GM18870 (cell line): ENCODE results near the gene SLC23A3.

ENCODE experiments used
- ATAC-seq: cut with Tn5 transposase; IDR thresholded peaks from one replicate; pipeline ENCODE4 v1.9.1; 2021; ENCODE audit warnings: moderate library complexity; ENCODE audit not compliant: unreplicated experiment

Gene SLC23A3

DNA sequence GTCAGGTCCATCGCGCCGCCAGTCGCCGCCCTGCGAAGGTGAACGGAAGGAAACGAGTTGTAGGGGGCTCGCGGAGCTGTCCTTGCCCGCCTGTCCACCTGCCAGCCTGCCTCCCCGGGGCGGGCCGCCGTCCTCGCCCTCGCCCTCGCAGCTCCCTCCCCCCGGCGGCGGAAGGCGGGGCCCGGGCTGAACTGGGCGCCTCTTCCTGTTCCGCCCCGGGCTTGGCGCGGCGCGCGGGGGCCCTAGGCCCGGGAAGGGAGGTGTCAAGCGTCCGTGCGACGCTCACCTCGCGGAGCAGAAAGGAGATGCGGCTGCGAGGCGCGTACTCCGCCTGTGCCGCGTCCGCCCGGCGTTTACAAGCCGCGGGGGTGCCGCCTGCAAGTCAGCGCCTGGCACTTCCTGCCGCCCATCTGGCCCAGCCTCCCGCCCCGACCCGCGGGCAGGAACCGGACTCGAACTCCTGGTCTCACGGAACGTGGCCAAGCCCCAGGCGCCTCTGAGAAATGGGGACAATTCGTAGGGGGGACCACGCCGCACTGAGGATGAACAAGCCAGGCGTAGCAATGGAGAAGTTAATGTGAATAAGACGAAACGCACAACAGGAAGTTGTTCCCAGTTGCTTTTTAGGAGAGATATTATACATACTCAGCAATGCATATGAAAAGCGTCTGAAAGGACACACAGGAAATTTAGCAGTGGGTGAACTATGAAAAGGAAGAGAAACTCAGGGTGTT, 7.2 kb upstream of the SLC23A3 start, which contains the start of gene CNPPD1:
Gene CNPPD1 (minus strand): TSS at position 108 of the 734 bp plus-strand sequence. CDS start 97 bp downstream, at position 11.
- ATAC-seq: peak; percentile 43

DNA sequence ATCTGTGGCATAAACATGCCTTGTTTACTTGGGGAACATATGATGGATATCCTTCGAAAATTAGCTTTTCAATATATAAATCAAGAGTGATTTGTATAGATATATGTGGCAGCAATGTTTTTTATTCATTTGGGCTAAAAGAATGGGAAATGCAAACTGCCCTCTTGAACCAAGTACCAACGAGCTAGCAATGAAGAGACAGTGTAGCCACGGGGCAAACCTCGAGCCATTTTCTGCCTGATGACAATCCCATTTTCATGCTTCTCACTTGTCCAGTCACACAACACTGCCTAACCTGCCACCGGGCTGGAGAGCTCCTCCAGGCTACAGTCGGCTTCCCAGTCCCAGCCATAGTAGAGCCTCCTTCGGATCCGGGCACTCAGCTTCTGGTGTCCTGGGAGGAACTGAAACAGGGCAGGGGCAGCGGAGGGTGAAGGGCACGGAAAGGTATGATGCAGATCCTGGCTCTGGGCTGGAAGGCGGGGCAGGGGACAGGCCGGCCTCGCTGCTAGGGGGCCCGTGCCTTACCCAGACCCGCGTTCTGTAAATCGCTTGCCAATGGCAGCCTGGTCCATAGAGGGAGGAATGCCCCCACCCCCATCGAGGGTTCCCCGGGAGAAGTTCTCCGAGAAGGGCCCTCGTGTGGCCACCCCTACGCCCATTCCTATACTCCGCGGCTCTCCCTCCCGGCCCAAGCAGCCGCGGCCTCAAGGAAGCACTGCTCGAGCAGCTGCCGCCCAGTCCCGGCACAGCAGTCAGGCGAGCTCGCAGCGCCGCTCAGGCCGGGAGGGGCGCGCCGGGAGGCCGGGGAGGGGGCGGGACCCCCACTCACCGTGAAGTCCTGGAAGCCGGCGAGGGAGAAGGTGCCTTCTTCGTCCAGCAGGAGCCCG, 6.3 kb upstream of the SLC23A3 start:
- ATAC-seq: peak; percentile 22

DNA sequence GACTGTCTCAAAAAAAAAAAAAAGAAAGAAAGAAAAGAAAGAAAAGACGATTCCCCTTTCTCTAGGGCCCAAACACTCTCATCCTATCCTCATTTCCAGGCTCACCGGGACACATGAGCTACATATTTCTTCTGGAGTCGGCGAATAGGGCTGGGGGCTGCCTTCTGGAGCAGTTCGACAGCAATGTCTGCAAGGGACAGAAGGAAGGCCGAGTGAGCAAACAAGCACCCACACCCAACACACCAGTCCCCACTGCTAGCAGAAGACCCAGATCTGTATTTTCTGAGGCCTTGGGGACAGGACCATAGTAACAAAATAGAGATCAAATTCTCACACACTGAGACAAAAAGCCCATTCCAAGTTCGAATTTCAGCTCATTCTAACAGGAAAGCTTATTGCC, 5.7 kb upstream of the SLC23A3 start:
- no peak for ATAC-seq

DNA sequence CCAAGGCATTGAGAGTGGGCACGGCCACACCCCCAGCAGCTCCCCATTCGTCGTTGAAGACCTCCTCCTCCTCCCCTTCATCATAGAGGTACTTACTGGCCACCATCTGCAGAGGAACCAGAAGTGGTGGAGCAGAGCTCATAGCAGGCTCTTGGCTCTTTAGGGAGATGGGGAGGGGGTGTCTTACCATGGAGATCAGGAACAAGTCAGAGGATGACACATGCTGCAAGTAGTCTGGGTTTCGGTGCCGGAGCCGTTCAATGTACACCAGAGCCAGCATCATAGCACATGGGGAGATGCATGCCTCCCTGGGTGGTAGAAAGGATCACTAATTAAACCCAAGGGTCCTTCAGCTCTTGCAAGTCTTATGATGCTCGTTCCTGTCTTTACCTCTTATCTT, 5.0 kb upstream of the SLC23A3 start:
- no peak for ATAC-seq

DNA sequence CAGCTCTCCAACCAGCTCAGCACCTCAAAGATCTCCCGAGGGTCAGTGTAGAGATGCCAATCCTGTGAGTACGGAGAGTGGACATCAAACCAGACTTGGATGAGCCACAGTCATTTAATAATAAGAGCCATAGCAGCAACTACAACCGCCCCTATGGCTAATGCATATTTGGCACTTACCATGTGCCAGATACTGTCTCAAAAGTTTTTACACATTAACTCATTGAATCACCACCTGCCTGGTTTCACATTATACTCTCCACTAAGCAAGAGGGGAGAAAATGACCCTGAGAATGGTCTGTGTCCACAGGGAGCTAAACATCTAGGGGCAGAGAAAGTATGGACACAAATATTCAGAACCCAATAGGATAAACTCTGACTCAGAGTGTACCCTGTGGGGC, 4.3 kb upstream of the SLC23A3 start:
- ATAC-seq: no peak

DNA sequence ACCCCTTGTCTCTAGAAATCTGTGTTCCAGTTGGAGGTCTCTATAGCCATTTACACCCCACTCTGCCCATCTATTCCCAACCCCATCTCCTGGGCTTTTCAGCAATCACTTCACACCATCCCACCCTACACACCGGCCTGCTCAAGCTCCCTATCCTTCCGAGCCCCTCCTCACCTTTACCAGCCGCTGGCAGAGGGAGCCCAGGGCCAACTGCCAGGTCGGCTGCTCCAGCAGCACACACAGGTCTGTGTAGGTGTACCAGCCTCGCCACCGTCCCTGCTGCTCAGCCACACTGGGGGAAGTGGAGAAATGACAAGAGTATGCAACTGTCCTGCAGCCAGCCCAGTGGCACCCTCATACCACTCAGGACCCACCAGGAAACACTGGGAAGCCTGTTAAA, 3.3 kb upstream of the SLC23A3 start:
- no peak for ATAC-seq

DNA sequence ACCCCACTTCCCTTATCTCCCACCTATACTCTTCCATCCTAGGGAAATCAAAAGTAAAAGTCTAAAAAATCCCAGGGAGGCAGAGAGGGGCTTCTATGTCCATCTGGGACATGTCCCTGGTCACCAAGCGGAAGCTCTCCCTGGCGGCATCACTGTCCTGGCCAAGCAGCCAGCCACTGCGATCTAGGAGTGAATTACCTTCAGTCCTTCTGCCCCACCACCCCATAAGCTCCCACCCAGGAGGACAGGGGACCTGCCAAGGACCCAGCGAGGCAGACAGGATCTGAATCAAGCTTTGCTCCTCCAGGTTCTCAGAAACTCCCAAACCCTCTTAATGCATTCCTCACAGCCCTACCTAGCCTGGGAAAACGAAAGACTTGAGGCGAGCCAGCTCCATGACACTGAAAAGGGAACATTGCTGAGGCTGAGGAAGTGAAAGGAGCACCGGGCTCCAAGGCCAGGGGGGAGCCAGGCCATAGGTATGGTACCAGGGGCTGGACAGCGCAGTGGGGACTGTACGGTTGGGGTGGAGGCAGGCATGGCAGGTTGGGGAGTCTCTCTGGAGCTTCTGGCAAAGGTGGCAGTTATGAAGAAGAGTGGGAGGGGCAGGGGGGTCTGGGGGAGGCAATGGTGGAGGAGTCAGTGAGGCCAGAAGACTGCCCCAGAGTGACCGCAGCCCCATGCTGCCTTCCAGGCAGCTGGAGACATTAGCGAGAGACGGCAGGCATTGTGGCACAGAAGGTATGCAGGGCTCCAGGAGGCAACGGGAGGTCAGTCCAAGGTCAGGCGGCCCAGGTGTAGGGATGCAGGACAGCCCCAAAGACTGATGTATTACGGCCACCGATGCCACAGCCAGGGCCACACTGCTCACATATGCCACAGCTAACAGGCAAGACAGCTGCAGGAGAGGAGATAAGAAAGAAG, 2.7 kb upstream of the SLC23A3 start:
- no peak for ATAC-seq

DNA sequence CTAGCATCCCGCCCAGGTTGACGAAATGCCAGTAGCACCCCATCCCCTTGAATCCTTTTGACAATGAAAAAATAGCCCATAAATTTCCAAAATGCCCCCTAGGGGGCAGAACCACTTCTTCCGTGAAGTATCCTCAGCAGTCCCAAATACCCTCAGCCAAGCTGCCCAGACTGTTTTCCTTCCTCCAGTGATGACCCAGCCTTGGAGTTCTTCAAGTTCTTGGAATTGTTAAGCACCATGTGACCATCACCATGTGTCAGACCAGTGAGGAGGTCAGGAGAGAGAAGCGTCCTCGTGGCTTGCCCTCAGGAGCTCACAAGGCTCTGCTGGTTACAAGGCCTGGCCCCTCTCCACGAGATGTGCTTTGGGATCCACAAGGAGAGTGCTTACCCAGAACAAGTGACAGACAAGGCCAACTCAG, 1.4 kb upstream of the SLC23A3 start:
- ATAC-seq: no peak

DNA sequence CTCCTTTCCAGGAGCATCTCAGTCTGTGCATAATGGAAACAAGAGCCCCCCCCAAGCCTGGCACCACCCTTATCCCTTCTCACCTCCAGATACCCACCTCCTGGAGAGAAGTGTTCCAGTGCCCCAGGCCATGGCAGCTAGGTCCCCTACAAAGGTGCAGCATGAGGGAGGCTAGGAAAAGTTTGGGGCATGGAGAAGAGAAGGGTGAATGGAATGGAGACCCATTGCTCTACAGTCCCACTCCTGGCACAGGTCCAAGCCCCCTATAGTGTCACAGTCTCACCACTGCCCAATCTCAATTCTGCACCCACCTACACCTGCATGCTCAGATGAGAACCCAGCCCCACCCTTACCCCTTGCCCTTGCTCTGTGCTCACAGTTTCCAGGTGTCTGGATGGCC, 897 bp downstream of the SLC23A3 start:
- no peak for ATAC-seq

DNA sequence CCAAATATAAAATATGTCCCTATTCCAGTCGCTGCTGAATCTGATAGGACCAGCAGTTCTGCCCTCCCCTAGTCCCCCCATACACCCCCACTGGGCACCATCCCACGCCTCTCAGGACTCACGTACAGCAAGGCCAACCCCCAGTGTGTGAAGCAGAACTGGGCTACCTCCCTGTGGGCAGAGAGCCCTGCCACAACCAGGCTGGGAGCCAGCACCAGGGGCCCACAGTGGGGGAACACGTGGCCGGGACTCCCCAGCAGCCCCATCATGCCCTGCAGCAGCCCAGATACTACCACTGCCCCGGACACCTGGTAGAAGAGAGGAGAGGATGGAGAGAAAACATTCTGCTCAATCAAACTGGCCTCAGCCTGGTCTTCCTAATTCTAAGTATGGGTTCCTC, 1.3 kb downstream of the SLC23A3 start:
- ATAC-seq: no peak

DNA sequence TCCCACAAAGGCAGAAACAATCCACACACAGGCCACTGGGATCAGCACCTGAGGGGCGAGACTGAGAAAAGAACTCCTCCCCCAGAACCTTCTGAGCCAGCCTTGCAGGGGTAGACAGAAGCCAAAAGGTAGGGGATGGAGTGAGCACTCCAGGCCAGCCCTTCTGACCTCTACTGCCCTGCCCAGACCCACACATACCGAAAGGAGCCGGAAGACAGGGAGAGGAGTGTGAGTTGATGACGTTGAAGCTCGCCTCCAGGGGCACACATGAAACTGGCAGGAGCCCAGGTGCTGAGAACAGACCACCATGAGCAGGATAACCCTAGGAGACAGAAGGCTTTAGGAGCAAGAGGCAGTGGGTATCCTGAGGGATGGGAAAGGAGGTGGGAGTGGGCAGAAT, 1.8 kb downstream of the SLC23A3 start:
- no peak for ATAC-seq

DNA sequence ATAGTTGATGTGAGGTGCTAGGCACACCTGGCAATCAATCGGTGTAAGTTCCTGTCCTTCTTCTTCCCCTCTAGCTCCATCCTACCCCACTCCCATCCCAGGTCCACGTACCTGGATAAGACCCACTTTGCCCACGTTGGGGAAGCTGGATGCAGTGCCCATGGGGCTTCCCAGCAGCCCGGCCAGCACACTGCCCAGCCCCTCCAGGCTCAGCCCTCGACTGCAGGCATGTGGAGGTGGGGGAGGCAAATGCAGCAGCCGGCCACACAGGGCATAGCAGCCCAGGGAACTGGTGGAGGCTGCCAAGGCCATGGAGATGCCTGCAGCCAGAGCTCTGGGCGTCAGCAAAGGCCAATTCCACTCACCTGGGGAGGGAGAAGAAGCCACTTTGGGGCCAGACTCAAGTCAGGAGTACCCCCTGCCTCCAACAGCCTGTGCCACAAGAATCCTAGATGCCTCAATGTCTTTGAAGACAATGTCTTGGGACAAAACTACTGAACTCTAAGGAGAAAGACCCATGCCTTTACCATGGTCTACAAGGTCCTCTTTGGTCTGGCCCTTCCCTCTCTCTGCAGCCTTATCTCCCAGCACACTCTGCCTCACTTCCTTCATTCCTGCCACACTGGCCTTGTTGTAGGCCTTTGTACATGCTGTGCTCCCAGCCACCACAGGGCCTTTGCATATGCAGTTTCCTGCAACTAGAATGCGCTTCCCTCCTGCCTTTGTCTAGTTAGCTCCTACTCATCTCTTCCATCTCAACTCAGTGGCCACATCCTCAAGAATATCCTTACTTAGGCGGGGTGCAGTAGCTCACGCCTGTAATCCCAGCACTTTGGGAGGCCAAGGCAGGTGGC, 4.5 kb downstream of the SLC23A3 start:
- no peak for ATAC-seq

DNA sequence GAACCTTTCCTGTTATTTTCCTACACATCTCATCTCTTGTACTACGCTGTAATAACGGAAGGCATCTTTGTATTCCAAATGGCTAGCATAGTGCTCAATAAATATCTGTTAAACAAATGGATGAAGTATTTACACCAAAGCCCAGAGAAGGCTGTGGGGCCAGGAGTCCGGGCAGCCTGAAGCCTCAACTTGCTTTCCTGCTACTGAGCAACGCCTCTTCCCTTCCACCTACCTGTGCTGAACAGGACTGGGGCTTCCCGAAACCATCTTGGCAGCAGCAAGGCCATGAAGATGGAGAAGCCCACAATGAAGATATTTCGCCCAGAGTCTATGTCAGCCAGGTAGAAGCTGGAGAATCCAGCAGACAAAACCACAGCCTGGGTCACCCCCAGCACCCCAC, 6.7 kb downstream of the SLC23A3 start:
- ATAC-seq: no peak

DNA sequence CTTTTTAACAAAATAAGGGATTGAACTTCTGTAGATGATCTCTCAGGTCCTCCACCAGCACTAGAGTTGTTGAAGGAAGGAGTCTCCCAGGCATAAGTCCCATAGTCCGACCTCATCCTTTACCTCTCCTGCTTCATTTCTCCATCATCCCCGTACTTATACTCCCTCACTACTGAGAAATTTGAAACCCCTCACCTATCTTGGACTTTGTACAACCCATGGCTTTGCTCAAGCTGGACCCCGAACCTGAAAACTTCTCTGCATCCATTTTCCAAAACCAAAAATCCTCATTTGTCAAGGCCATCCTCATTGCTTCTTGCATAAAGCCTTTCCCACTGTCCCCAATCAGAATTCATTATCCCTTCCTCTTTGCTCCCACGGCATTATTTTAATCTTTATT, 8.7 kb downstream of the SLC23A3 start:
- ATAC-seq: no peak

DNA sequence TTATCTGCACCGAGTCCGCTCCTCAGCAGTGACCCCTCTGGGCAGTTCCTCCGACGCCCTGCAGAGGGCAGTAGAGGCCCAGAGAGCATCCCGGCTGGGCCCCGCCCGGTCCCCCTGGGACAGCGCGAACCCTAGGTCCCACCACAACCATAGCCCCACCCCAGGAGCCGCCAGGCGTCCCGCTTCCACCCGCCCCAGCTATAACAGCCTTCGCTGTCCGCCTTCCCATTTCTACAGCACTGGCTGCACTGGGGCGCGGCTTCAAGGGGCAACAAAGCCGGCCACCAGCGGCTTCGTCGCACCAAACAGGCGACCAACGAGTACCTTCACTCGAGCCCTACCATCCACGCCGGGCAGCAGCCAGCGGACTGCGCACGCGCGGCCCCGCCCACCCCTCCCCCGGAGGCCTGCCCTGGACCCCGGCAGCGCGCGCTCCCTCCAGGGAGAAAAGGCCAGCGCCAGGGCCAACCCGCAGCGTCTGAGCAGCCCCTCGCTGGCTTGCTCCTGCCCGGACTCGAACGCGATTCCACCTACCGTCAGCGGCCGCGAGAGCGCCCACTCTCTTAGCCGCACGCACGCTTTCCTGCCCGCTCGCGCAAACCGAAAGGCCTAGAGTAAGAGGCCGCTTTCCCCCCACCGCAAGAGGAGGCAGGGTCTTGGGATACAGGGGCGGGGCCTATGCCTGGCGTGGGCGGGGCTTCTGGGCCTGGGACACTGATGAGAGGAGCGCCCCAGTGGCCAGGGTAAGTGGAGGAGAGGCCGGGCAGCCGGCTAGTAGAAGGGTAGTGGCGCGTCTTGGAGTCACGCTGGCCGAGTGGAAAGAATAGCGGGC, 9.4 kb downstream of the SLC23A3 start, which contains the start of gene NHEJ1:
Gene NHEJ1 (minus strand): TSS at position 630 of the 832 bp plus-strand sequence. CDS start 2,453 bp downstream, outside the sequence.
- ATAC-seq: peak; percentile 80

DNA sequence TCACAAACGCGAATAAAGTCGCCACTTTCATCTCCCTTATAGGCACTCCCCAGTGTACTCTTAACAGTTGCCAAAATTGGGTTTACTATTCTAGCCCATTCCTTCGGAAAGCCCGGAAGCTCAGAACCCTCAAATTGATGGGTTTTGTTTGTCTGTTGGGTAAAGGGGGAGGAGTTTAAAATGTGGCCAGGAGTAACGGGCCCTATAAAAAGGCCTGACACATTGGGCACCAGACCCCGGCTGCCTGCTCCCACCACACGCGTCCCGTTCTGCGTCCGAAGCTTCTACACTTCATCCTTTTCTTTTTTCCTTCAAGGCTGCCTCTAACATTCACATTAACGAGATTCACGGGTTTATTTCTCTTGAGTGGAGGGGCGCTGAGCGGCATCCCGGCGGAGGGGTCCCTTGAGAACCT, 10.1 kb downstream of the SLC23A3 start:
- ATAC-seq: peak; percentile 10

DNA sequence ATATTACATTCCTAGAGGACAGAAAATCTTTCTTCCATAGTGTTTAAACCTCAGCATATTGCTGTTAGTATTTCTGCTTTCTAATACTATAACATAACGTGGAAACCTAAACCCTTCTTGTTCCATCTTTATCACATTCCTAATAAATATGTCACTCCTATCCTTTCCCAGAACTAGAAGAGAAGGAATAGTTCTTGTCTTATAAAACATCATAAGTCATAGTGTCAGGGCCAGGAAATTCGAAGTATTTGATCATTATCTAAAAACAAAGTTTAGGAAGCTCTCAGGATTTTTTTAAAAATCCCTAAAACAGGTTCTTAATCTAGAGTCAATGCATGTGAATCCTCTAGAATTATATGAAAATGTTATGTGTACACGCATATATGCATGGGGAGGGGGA, 11.2 kb downstream of the SLC23A3 start:
- ATAC-seq: no peak

DNA sequence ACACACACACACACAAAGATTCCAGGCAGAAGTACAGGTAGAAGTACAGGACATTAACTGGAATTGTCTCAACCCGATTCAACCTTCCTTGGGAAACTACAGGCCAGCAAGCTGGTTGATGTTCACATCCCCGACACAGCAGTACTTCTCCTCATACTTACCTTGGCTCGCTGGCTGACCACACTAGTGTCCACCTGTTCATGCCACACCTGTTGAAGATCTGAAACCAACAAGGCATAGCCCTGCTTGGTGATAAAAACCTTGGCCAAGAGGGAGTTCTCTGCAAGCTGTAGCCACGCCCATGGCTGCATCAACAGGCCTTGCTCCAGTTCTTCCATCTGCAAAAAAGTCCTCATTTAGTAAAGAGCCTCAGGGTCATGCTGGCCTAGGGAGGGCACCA, 11.8 kb downstream of the SLC23A3 start:
- ATAC-seq: no peak

DNA sequence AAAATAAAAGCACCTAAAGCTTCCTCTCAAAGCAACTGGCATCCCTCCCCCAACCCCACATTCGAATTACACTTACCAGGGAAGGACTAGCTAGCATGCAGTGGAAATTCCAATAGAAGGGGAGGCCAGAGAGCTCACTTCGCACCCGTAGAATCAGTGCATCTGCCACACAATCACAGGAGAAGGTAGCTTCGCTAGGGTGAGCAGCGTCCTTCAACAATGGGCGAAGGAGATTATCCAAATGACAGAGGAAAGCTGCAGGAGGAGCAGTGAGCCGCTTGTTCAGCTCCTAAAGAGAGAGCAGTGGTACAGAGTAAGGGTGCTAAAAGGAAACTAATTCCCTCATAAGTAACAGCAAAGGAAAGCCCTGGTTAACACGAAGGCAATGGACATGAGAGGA, 12.4 kb downstream of the SLC23A3 start:
- no peak for ATAC-seq
